Coronary artery (tissue), 2 donors: ENCODE results near the gene MRPL34.
A peak's percentile ranks its signal among the peaks of the same experiment; 100 is the strongest.

Experiments used
- DNase-seq: peaks from one replicate; pipeline ENCODE4 v3.0.0-alpha.2; 2017; ENCODE audit warnings: low spot score
- H3K27ac ChIP-seq, 2 donors: fragments of 200-600 bp; sonication (generic); one replicate each; pipeline ENCODE4 v1.5.1; 2016 to 2019
- H3K4me3 ChIP-seq: fragments of 200-600 bp; sonication (generic); 2 replicates; pipeline ENCODE4 v1.5.1; 2016; ENCODE audit warnings: mild to moderate bottlenecking, moderate library complexity
- CTCF ChIP-seq: fragments of 200-600 bp; sonication (generic); IDR thresholded peaks from one replicate; pipeline ENCODE4 v1.5.1; 2019; ENCODE audit warnings: antibody characterized with exemption

Gene MRPL34

GRCh38 chr19:17347877-17348276 lies 42.2 kb downstream of the MRPL34 start:
- peak overlapping the region; percentile 40 to 85 for H3K27ac ChIP-seq
- no peak for DNase-seq
- no peak overlapping the region for H3K4me3 ChIP-seq
- no peak for TF ChIP-seq CTCF

DNA sequence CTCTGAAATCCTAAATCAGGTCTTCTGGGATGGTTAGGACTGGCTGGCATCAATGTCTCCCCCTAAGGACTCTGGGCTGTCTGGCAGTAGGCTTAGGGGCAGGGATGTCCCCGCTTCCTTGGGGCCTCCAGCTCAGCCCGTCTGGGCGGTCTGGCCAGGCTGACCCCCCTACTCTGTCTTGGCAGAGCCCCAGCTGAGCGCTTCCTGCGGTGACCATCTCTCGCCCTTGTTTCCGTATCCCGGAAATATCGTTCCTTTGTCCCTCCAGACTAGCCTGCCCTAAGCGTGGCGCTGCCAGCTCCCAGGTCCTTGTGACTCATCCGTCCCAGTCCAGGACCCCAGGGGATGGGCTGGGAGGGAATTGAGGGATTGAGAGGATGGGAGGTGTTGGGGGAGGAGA lies 43.0 kb downstream of the MRPL34 start:
- peak overlapping the region; percentile 40 to 85 for H3K27ac ChIP-seq
- no peak for TF ChIP-seq CTCF
- H3K4me3 ChIP-seq = peak overlapping the region; percentile 50
- DNase-seq = no peak

DNA sequence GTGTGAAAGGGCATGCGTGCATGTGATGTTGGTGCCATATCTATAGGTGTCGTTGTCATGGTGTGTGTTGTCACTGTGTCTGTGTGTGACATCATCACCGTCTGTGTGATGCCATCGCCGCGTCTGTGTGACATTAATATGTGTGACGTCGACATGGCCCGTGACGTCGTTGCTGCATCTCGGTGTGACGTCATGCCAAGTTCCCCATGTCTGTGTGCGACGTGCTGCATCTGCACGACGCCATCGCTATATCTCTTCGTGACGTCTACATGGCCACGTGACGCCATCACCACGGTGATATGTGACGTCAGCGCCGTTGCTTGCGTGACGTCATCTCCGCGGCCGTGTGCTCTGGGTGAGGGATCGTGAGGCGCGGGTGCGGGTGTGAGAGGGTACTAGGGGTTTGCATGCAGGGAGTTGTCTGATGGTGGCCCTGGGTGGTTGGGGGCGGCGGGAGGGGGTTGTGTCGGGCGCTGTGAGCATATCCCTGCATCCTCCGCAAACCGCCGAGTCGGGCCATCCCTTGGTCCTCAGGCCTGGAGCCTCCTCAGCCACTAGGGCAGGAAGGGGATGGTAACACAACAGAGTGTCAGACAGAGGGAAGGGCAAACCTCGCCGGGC lies 46.3 kb downstream of the MRPL34 start:
- Histone ChIP-seq H3K27ac (no peak overlapping the region), H3K4me3 (no peak overlapping the region)
- no peak for TF ChIP-seq CTCF
- DNase-seq = no peak

DNA sequence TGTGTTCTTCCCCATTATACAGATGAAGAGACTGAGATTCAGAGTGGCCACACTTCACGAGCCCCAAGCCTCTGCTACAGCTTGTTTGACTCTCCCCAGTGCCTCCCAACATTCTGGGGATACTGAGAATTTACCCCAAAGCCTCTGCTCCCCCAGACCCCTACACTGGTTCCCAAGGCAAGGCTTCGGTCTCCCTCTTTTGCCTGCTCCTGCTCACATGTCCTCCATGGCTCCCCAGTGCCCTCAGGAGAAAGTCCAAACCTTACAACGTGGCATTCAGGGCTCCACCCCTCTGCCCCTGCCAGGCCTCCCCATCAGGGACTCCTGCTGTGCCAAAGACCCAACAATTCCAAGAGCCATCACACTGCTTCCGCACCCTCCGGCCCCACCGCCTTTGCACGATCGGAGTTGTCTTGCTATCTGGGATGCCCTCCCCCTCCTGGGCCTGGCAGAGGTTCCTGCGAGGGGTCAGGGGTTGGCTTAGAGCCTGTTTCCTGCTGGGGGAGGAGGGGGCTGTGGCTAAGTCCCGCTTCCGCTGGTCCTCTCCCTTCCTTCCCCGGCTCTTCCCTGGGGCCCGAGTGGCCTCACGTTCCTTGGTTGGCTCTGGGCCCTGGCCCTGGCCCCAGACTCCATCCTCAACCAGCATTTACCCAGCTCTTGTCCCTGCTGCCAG lies 47.1 kb downstream of the MRPL34 start:
- no peak for TF ChIP-seq CTCF
- no peak for DNase-seq
- no peak overlapping the region for H3K27ac ChIP-seq
- no peak overlapping the region for H3K4me3 ChIP-seq

GRCh38 chr19:17353386-17353785 lies 47.7 kb downstream of the MRPL34 start:
- Histone ChIP-seq H3K27ac (no peak overlapping the region), H3K4me3 (no peak overlapping the region)
- no peak for TF ChIP-seq CTCF
- DNase-seq = no peak
